BE2C (cell line): ENCODE results near the gene ZNF346.

Experiments
- DNase-seq: peaks from one replicate; pipeline ENCODE4 v3.0.0-alpha.2; 2020
- H3K27me3 ChIP-seq: fragments of 250-450 bp; sonication (Bioruptor Pico); 2 replicates; pipeline ENCODE4 v1.5.1; 2020; ENCODE audit warnings: mild to moderate bottlenecking
- H3K36me3 ChIP-seq: fragments of 250-450 bp; sonication (Bioruptor Pico); 2 replicates; pipeline ENCODE4 v1.5.1; 2020; ENCODE audit warnings: mild to moderate bottlenecking
- H3K4me1 ChIP-seq: fragments of 250-450 bp; sonication (Bioruptor Pico); 2 replicates; pipeline ENCODE4 v1.5.1; 2020
- H3K4me3 ChIP-seq: 2 replicates; pipeline ENCODE4 v1.5.1; 2011; ENCODE audit warnings: low read depth, low read length
- H3K9me3 ChIP-seq: fragments of 250-450 bp; sonication (Bioruptor Pico); 2 replicates; pipeline ENCODE4 v1.5.1; 2020
- TF ChIP-seq, protein P1 (sequence below): IDR thresholded peaks from 2 replicates; pipeline ENCODE4 v1.5.1; 2012; ENCODE audit warnings: mild to moderate bottlenecking, low read depth, low read length

The ZNF346 gene

DNA sequence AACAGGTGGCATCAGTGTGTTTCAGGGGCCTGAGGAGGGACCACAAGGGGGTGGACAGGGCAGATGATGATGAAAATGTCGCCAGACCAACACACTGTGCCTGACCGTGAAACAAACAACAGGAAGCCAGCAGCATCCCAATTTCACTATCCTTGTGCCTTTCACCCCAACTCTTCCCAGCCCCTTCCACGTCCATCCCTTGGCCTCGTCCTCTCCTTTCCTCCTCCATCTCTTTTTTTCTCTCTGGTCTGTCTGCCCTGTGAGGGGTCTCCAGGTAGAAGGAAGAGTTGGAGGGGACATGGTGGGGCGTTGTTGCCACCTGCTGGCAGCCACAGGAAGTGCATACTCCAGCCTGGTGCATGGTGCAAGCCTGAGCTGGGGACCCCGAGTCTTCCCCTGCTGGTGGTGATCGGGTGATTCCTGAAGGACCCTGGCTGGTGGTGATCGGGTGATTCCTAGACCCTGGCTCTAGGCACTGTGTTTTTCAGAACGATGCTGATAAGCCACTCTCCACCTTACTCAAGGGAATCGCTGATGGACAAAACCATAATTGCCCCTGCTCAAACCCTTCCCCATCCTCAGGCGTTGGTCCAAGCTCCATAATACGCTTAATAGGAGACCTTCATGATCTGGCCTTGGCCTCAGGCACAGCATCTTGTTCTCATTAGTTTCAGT, 89.4 kb downstream of the ZNF346 start:
- no peaks in the 10 kb centered on the region for H3K4me1 ChIP-seq
- H3K36me3 ChIP-seq, result no peaks in the 10 kb centered on the region
- H3K27me3 ChIP-seq, result no peaks in the 10 kb centered on the region
- H3K9me3 ChIP-seq, result no peaks in the 10 kb centered on the region
- no peak overlapping the region for H3K4me3 ChIP-seq
- peak; percentile 79 for DNase-seq
- TF ChIP-seq, protein P1, sequence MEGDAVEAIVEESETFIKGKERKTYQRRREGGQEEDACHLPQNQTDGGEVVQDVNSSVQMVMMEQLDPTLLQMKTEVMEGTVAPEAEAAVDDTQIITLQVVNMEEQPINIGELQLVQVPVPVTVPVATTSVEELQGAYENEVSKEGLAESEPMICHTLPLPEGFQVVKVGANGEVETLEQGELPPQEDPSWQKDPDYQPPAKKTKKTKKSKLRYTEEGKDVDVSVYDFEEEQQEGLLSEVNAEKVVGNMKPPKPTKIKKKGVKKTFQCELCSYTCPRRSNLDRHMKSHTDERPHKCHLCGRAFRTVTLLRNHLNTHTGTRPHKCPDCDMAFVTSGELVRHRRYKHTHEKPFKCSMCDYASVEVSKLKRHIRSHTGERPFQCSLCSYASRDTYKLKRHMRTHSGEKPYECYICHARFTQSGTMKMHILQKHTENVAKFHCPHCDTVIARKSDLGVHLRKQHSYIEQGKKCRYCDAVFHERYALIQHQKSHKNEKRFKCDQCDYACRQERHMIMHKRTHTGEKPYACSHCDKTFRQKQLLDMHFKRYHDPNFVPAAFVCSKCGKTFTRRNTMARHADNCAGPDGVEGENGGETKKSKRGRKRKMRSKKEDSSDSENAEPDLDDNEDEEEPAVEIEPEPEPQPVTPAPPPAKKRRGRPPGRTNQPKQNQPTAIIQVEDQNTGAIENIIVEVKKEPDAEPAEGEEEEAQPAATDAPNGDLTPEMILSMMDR, result peak; percentile 99

DNA sequence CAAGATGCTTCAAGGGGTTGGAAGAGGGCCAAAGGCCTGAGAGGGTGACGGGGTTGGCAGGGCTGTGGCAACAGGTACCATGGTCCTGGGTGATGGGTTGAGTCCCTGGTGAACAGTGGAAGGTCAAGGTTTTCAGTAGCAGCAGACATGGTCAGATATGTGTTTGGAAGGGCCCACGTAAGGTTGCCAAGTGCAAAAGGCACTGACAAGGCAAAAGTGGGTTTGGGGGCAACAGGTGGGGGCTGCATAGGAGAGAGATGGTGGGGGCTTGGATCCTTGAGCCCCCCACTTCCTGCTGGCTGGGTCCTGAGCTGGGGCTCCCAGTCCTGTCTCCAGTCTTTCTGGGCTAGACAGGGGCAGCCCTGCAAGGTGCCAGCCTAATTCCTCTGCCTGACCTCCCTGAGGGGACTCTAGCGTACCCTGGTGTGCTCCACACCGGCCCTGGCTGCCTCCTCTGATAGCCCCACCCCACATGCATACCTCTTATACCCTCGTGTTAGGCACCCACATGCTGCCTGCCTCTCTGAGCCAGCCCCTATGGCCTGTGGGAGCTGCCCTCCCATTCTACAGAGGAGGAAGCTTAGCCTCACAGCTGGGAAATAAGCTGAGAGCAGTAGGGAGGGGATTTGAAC, 90.2 kb downstream of the ZNF346 start:
- TF ChIP-seq, protein P1, result no peak
- Histone ChIP-seq H3K4me3 (no peak overlapping the region), H3K9me3 (no peaks in the 10 kb centered on the region), H3K4me1 (no peaks in the 10 kb centered on the region), H3K27me3 (no peaks in the 10 kb centered on the region), H3K36me3 (no peaks in the 10 kb centered on the region)
- no peak for DNase-seq

DNA sequence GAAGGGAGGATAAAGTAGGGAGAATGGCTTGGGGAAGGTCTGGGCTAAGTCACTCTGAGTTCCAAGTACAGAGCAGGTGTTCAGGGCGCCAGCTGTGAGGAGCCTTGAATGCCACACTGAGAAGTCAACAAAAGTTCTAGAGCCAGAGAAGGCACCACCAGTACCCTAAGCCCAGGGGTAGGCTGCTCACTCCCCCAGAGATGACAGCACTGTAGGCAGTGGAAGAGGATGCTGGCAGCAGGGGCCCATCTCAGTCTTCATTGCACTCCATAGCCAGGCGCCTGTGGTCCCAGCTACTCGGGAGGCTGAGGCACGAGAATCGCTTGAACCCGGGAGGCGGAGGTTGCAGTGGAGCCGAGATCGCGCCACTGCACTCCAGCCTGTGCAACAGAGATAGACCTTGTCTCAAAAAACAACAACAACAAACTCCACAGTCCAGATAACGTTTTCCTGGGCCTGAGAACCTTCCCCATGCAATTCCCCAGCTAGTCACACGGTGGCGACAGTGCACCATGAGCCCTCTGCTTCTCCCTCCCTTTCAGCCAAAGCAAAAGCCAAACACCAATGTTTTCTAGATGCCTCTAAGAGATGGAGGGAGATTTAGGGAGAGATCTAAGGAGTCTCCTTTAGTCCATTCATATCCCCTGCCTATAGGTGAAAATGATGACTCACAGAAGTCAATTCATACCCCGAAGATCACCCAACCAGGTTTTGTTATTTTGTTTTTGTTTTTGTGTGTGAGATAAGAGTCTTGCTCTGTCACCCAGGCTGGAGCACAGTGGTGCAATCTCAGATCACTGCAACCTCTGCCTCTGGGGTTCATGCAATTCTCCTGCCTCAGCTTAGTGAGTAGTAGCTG, 91.3 kb downstream of the ZNF346 start:
- peak; percentile 72 for DNase-seq
- TF ChIP-seq, protein P1, result peak; percentile 100
- Histone ChIP-seq H3K4me1 (no peaks in the 10 kb centered on the region), H3K9me3 (no peaks in the 10 kb centered on the region), H3K36me3 (no peaks in the 10 kb centered on the region), H3K27me3 (no peaks in the 10 kb centered on the region), H3K4me3 (no peak overlapping the region)

DNA sequence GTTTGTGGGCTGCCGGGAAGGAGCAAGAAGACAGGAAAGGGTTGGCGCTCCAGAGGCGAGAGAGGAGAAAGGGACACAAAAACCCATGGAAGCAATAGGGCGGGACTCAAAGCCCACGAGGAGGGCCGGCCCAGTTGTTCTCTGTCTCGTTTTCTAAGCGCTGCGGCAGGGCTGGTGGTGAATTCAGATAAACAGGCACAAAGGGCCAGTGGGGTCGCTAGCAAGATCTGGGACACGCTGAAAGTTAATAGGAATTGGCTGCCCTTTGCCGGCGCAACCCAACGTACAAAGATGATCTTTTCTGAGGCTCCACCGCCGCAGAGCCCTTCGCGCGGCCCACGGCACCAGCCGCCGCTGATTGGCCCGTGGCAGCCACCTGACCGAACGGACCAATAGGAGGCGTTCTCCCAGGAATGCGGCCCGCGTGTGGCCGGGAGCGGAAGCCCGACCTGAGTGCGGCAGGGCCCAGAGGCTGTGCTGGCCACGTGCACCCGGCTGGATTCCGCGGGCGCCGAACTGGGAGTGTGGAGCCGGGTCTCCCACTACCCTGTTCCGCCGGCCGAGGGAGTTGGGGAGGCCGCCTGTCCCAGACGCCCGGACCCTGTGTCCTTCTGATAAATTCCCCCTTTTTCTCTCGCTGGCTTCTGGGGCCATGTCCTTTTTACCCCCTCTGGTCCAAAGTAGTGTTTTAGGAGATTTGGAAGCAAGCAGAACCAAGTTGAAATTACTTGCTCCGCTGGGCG, 94.3 kb downstream of the ZNF346 start:
- Histone ChIP-seq H3K9me3 (no peaks in the 10 kb centered on the region), H3K4me3 (no peak overlapping the region), H3K36me3 (no peaks in the 10 kb centered on the region), H3K4me1 (no peaks in the 10 kb centered on the region), H3K27me3 (no peaks in the 10 kb centered on the region)
- TF ChIP-seq, protein P1, result no peak
- no peak for DNase-seq

DNA sequence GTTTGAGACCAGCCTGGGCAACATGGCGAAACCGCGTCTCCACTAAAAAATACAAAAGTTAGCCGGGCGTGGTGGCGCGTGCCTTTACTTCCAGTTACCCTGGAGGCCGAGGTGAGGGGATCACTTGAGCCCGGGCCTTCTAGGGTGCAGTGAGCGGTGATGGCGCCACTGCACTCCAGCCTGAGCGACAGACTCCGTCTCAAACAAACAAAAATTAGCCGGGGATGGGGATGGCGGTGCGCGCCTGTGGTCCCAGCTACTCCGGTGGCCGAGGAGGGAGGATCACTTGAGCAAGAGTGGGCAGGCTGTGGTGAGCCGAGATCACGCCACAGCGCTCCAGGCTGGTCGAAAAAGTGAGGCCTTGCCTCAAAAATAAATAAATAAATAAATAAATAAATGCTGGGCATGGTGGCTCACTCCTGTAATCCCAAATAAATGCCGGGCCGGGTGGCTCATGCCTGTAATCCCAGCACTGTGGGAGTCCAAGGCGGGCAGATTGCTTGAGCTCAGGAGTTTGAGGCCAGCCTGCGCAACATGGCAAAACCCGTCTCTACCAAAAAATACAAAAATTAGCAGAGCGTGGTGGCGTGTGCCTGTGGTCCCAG, 95.0 kb downstream of the ZNF346 start:
- H3K4me1 ChIP-seq, result no peaks in the 10 kb centered on the region
- H3K27me3 ChIP-seq, result no peaks in the 10 kb centered on the region
- H3K9me3 ChIP-seq, result no peaks in the 10 kb centered on the region
- DNase-seq, result no peak
- H3K36me3 ChIP-seq, result no peaks in the 10 kb centered on the region
- no peak overlapping the region for H3K4me3 ChIP-seq
- TF ChIP-seq, protein P1, result no peak
